Prostate gland (tissue), 2 donors: ENCODE data around the gene CACNA1D.

Experiments
- CTCF ChIP-seq, 4 experiments: fragments of 200-600 bp in 2 of 4; fragments of 450-650 bp in 2 of 4; sonication (generic) in 2 of 4; IDR thresholded peaks; 1 replicate in 3 of 4; 2 replicates in 1 of 4; pipeline ENCODE4 v1.5.1; 2016 to 2019; ENCODE audit warnings: antibody characterized with exemption in 4 of 4, mild to moderate bottlenecking in 2 of 4, moderate library complexity in 2 of 4
- POLR2AphosphoS5 ChIP-seq: sonication (generic); formaldehyde crosslinking; IDR thresholded peaks from one replicate; pipeline ENCODE4 v1.6.1; 2017; ENCODE audit warnings: antibody characterized with exemption

GRCh38 chr3:53809764-53810400 is 315.5 kb downstream of the CACNA1D start:
- no peak for TF ChIP-seq CTCF (IDR thresholded peaks at IDR 0.05)
- no peak for TF ChIP-seq POLR2AphosphoS5
